WERI-Rb-1 (cell line): ENCODE data around the gene LYZL6.

Source experiments
- DNase-seq: peaks from one replicate; pipeline ENCODE4 v3.0.0-alpha.2; 2020
- H3K27ac ChIP-seq: fragments of 250-450 bp; sonication (Bioruptor Pico); 2 replicates; pipeline ENCODE4 v1.5.1; 2020; ENCODE audit warnings: mild to moderate bottlenecking, moderate library complexity
- H3K27me3 ChIP-seq: fragments of 250-450 bp; sonication (Bioruptor Pico); 2 replicates; pipeline ENCODE4 v1.5.1; 2021; ENCODE audit warnings: mild to moderate bottlenecking, low read depth, moderate library complexity; ENCODE audit not compliant: insufficient read depth, severe bottlenecking
- H3K36me3 ChIP-seq: fragments of 250-450 bp; sonication (Bioruptor Pico); 2 replicates; pipeline ENCODE4 v1.5.1; 2020; ENCODE audit warnings: mild to moderate bottlenecking, moderate library complexity
- H3K4me3 ChIP-seq: 2 replicates; pipeline ENCODE4 v1.5.1; 2011; ENCODE audit warnings: low read depth, mild to moderate bottlenecking, control low read depth, low read length
- H3K9me3 ChIP-seq: fragments of 250-450 bp; sonication (Bioruptor Pico); 2 replicates; pipeline ENCODE4 v1.5.1; 2021; ENCODE audit warnings: mild to moderate bottlenecking, moderate library complexity; ENCODE audit not compliant: severe bottlenecking
- TF ChIP-seq, protein P1 (sequence below): IDR thresholded peaks from 2 replicates; pipeline ENCODE4 v1.5.1; 2011; ENCODE audit warnings: low read depth, mild to moderate bottlenecking, control low read depth, inconsistent platforms, low read length

Gene LYZL6

DNA sequence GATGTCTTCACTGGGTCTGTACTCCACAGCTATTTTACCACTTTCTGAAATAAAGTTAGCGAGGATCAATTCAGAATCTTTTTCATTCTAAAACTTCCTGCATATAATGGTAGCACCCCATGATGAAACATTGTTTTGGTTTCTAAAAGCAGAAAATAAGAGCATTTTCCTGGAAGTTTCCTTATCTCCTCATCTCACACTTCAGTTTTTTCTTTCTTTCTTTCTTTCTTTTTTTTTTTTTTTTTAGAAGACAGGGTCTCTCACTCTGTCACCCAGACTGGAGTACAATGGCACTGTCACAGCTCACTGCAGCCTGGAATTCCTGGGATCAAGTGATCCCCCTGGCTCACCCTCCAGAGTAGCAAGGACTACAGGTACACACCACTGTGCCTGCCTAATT is 23.3 kb downstream of the LYZL6 start:
- Histone ChIP-seq H3K4me3 (no peak overlapping the region), H3K27me3 (no peaks in the 10 kb centered on the region), H3K27ac (no peak overlapping the region), H3K9me3 (no peaks in the 10 kb centered on the region), H3K36me3 (peaks cover 3% of the 10 kb centered on the region; the same call in 1 of the 2 replicates)
- TF ChIP-seq, protein P1, sequence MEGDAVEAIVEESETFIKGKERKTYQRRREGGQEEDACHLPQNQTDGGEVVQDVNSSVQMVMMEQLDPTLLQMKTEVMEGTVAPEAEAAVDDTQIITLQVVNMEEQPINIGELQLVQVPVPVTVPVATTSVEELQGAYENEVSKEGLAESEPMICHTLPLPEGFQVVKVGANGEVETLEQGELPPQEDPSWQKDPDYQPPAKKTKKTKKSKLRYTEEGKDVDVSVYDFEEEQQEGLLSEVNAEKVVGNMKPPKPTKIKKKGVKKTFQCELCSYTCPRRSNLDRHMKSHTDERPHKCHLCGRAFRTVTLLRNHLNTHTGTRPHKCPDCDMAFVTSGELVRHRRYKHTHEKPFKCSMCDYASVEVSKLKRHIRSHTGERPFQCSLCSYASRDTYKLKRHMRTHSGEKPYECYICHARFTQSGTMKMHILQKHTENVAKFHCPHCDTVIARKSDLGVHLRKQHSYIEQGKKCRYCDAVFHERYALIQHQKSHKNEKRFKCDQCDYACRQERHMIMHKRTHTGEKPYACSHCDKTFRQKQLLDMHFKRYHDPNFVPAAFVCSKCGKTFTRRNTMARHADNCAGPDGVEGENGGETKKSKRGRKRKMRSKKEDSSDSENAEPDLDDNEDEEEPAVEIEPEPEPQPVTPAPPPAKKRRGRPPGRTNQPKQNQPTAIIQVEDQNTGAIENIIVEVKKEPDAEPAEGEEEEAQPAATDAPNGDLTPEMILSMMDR = no peak
- DNase-seq = no peak

GRCh38 chr17:35918665-35919064 is 24.8 kb downstream of the LYZL6 start:
- no peak overlapping the region for H3K4me3 ChIP-seq
- no peaks in the 10 kb centered on the region for H3K9me3 ChIP-seq
- H3K36me3 ChIP-seq = no peaks in the 10 kb centered on the region
- TF ChIP-seq, protein P1 = no peak
- H3K27me3 ChIP-seq = no peaks in the 10 kb centered on the region
- no peak overlapping the region for H3K27ac ChIP-seq
- no peak for DNase-seq

GRCh38 chr17:35917519-35918213 is 25.8 kb downstream of the LYZL6 start:
- Histone ChIP-seq H3K36me3 (no peaks in the 10 kb centered on the region), H3K27ac (no peak overlapping the region), H3K9me3 (no peaks in the 10 kb centered on the region), H3K4me3 (no peak overlapping the region), H3K27me3 (no peaks in the 10 kb centered on the region)
- TF ChIP-seq, protein P1 = no peak
- no peak for DNase-seq

DNA sequence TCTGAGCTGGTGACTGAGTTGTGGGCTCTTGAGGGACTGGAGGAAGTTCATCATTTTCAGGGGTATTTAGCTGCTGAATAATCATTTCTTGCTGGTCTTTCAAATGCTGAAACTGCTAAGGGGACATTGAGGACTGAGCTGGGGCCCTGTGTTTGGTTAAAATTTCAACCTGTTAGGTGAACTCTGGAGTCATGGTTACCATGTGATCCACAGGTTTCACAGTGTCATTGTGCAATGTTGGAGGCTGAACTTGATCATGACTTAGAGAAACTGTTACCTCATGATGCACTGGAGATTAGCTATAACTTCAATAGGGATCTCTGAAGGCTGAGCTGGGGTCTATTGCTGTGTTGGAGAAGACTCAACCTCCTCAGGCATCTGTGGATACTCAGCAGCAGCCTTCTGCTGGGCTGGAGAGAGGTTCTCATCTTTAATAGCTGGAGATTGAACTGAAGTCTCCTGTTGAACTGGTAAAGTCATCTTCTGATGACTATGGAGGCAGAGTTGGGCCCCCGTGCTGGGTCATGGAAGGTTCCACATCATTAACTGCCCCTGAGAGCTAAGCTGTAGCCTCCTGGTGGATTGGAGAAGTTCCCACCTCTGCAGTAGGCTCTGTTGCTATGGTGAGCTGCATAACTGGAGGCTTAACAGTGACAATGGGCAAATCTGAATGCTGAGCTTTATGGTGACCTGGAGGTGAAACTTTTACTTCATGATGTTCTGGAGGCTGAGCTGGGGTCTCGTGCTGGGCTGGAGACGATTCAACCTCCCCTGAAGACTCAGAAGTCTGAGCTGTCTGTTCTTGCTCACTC is 28.2 kb downstream of the LYZL6 start:
- Histone ChIP-seq H3K27me3 (no peaks in the 10 kb centered on the region), H3K36me3 (no peaks in the 10 kb centered on the region), H3K9me3 (no peaks in the 10 kb centered on the region), H3K4me3 (no peak overlapping the region), H3K27ac (no peak overlapping the region)
- peak; percentile 9 for DNase-seq
- TF ChIP-seq, protein P1 = no peak

DNA sequence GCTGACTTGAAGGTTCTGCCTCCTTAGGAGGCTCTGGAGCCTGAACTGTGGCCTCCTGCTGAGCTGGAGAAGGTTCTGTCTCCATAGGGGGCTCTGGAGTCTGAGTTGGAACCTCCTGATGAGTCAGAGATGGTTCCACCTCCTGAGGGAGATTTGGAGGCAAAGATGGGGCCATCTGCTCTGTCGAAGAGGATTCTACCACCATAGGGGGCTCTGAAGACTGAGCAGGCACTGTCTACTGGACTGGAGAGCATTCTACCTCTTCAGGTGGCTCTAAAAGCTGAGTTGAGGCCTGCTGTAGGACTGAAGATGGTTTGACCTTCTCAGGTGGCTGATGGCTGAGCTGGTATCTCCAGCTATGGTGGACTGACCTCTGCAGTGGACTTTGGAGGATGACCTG is 29.2 kb downstream of the LYZL6 start:
- H3K9me3 ChIP-seq = no peaks in the 10 kb centered on the region
- H3K27ac ChIP-seq = no peak overlapping the region
- H3K4me3 ChIP-seq = no peak overlapping the region
- DNase-seq = no peak
- TF ChIP-seq, protein P1 = no peak
- no peaks in the 10 kb centered on the region for H3K36me3 ChIP-seq
- no peaks in the 10 kb centered on the region for H3K27me3 ChIP-seq
